Endodermal cell (in vitro differentiated cells): ENCODE measurements around the gene PRSS12. TPM values are rescaled to one million over a fixed set of nuclear protein-coding genes. Genes with fewer than 3 reads are reported as not detected.
"Not testable (repeated sequence)": the region's sequence is repeated elsewhere in the genome, so short reads cannot be mapped to it uniquely, and the experiment has no call there.

ENCODE experiments used
- DNase-seq: peaks from one replicate; pipeline ENCODE4 v3.0.0-alpha.2; 2017
- H3K27ac ChIP-seq: 2 replicates; pipeline ENCODE4 v1.5.1; 2013; ENCODE audit warnings: mild to moderate bottlenecking, low read depth, low read length, moderate library complexity
- H3K27me3 ChIP-seq: 2 replicates; pipeline ENCODE4 v1.6.1; 2013; ENCODE audit warnings: mild to moderate bottlenecking, low read length, moderate library complexity; ENCODE audit not compliant: insufficient read depth, control insufficient read depth, poor library complexity, severe bottlenecking
- H3K36me3 ChIP-seq: 2 replicates; pipeline ENCODE4 v1.7.0; 2013; ENCODE audit warnings: mild to moderate bottlenecking, low read length, moderate library complexity; ENCODE audit not compliant: control insufficient read depth, insufficient read depth
- H3K4me1 ChIP-seq: one replicate; pipeline ENCODE4 v1.7.0; 2013; ENCODE audit warnings: low read length; ENCODE audit not compliant: control insufficient read depth, insufficient read depth
- H3K4me3 ChIP-seq: 2 replicates; pipeline ENCODE4 v1.5.1; 2013; ENCODE audit warnings: mild to moderate bottlenecking, low read length, moderate library complexity
- H3K9ac ChIP-seq: 2 replicates; pipeline ENCODE4 v1.6.1; 2013; ENCODE audit warnings: mild to moderate bottlenecking, low read length, moderate library complexity; ENCODE audit not compliant: poor library complexity, severe bottlenecking; ENCODE audit errors: extremely low read depth
- H3K9me3 ChIP-seq: 2 replicates; pipeline ENCODE4 v1.6.1; 2013; ENCODE audit warnings: mild to moderate bottlenecking, low read length, moderate library complexity; ENCODE audit not compliant: control insufficient read depth
- H3K27ac Mint-ChIP-seq: 2 replicates; pipeline ENCODE4 v1.8.0; 2020; ENCODE audit warnings: mixed read lengths
- H3K27me3 Mint-ChIP-seq: 2 replicates; pipeline ENCODE4 v1.8.0; 2021; ENCODE audit warnings: mild to moderate bottlenecking, mixed read lengths; ENCODE audit not compliant: insufficient read depth
- H3K36me3 Mint-ChIP-seq: 2 replicates; pipeline ENCODE4 v1.8.0; 2020; ENCODE audit warnings: low read depth, mixed read lengths
- H3K4me1 Mint-ChIP-seq: 2 replicates; pipeline ENCODE4 v1.8.0; 2020; ENCODE audit warnings: mixed read lengths
- H3K4me3 Mint-ChIP-seq: 2 replicates; pipeline ENCODE4 v1.8.0; 2020; ENCODE audit warnings: mild to moderate bottlenecking, moderate library complexity, mixed read lengths
- H3K9me3 Mint-ChIP-seq: 2 replicates; pipeline ENCODE4 v1.8.0; 2020; ENCODE audit warnings: mild to moderate bottlenecking, mixed read lengths
- WGBS, 2 experiments: methylation state at CpG; one replicate each; pipeline versions ENCODE4 v1.1.5 to v1.1.7; 2013; ENCODE audit warnings: missing lambda C conversion rate in 2 of 2, mixed read lengths in 1 of 2; ENCODE audit not compliant: insufficient coverage in 1 of 2, insufficient read length in 1 of 2; 5-methylcytosine and 5-hydroxymethylcytosine counted together
- total RNA-seq, 2 donors: library from RNA; stranded (reverse); fragmentation: NEBNext Ultra II Directional in 1 of 2; extraction: Animal tissue kit (Norgen Biotek cat#: 25700) in 1 of 2; gene quantifications; 2 replicates in 1 of 2; 3 replicates in 1 of 2; pipeline ENCODE4 v1.2.1, GENCODE V29; 2021
- TF ChIP-seq, protein P1 (sequence below): fragments of 200-600 bp; sonication (generic); conservative IDR thresholded peaks from 2 replicates; pipeline ENCODE4 v1.5.0; 2021; ENCODE audit warnings: antibody characterized with exemption, mild to moderate bottlenecking

PRSS12 gene
- total RNA-seq, 2 donors from 2014 or later = 4.1 to 5.3 TPM

GRCh38 chr4:118395057-118395644, 42.3 kb upstream of the PRSS12 start:
- Histone ChIP-seq H3K27ac (no peak overlapping the region), H3K4me1 (no peaks in the 10 kb centered on the region), H3K36me3 (no peaks in the 10 kb centered on the region), H3K9ac (no peak overlapping the region), H3K27me3 (peaks cover 3% of the 10 kb centered on the region), H3K4me3 (no peak overlapping the region), H3K9me3 (no peaks in the 10 kb centered on the region)
- TF ChIP-seq, protein P1, sequence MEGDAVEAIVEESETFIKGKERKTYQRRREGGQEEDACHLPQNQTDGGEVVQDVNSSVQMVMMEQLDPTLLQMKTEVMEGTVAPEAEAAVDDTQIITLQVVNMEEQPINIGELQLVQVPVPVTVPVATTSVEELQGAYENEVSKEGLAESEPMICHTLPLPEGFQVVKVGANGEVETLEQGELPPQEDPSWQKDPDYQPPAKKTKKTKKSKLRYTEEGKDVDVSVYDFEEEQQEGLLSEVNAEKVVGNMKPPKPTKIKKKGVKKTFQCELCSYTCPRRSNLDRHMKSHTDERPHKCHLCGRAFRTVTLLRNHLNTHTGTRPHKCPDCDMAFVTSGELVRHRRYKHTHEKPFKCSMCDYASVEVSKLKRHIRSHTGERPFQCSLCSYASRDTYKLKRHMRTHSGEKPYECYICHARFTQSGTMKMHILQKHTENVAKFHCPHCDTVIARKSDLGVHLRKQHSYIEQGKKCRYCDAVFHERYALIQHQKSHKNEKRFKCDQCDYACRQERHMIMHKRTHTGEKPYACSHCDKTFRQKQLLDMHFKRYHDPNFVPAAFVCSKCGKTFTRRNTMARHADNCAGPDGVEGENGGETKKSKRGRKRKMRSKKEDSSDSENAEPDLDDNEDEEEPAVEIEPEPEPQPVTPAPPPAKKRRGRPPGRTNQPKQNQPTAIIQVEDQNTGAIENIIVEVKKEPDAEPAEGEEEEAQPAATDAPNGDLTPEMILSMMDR = no peak
- Mint-ChIP-seq H3K9me3 (peaks cover 8% of the 10 kb centered on the region), H3K27me3 (peaks cover 10% of the 10 kb centered on the region), H3K36me3 (peaks cover 3% of the 10 kb centered on the region), H3K4me3 (no peak overlapping the region), H3K4me1 (peaks cover 33% of the 10 kb centered on the region), H3K27ac (no peak overlapping the region)
- no peak for DNase-seq
- WGBS, 2 experiments = 82% methylated on average over 3 of the region's 3 CpGs; no CpG with 5 or more reads in 1 of the 2 experiments

- 90 to 95% methylated on average over 2 to 5 of the region's 5 CpGs for WGBS, 2 experiments
Observed at GRCh38 chr4:118392509-118392908, 39.7 kb upstream of the PRSS12 start.

DNA sequence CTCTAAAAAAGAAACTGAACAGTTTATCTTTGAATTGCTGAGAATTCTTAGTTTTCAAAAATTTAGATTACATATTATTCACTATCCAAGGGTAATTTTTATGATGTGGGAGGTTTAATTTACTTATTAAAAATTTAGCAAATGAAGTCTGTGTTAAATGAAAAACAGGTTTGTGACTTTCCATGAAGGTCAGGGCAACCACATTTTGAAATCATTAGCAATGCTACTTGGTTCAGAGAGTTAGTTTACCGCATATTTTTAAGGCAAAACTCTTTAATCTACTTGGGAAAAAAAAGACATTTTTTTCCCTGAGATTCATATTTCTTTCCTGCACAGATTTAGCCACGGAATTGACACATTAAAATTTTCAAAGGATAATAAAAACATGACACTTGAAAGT, 37.3 kb upstream of the PRSS12 start:
- no peak overlapping the region for H3K27ac ChIP-seq
- H3K36me3 ChIP-seq = no peaks in the 10 kb centered on the region
- H3K4me1 ChIP-seq = no peaks in the 10 kb centered on the region
- TF ChIP-seq, protein P1 = no peak
- no peak for DNase-seq
- Mint-ChIP-seq H3K4me1 (peaks cover under 1% of the 10 kb centered on the region), H3K9me3 (peaks cover 26% of the 10 kb centered on the region), H3K36me3 (peaks cover 5% of the 10 kb centered on the region), H3K27ac (no peak overlapping the region), H3K4me3 (no peak overlapping the region), H3K27me3 (peaks cover 5% of the 10 kb centered on the region)
- no peak overlapping the region for H3K4me3 ChIP-seq
- H3K9ac ChIP-seq = no peak overlapping the region
- WGBS, 2 experiments = 100% methylated on average over 1 to 2 of the region's 2 CpGs
- no peaks in the 10 kb centered on the region for H3K27me3 ChIP-seq
- H3K9me3 ChIP-seq = peaks cover 21% of the 10 kb centered on the region

More at GRCh38 chr4:118392509-118392908, 39.7 kb upstream of the PRSS12 start:
- not testable (repeated sequence) for H3K4me3 Mint-ChIP-seq, H3K27ac Mint-ChIP-seq, H3K27ac ChIP-seq, H3K36me3 ChIP-seq, H3K27me3 ChIP-seq, H3K4me3 ChIP-seq, H3K36me3 Mint-ChIP-seq, H3K9ac ChIP-seq, DNase-seq, H3K4me1 ChIP-seq
- Mint-ChIP-seq H3K27me3 (peaks cover 10% of the 10 kb centered on the region), H3K9me3 (peaks cover 18% of the 10 kb centered on the region), H3K4me1 (peaks cover 15% of the 10 kb centered on the region)
- H3K9me3 ChIP-seq = peaks cover 12% of the 10 kb centered on the region

DNA sequence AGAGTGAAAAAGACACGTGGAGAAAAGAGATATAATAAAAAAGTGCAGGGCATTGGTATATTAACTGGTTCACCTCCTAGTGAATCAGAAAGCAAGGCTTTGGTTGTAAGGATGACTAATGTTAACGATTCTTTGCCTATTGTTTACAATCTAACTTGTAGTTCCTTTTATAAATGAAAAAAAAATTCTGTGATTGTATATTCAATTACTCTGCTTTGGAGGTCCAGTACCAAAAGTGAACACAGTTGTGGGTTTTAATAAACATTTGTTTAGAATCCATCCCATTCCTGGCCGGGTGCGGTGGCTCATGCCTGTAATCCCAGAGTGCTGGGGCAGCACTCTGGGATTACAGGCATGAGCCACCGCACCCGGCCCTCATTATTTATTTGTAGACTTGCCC, 36.9 kb upstream of the PRSS12 start:
- no peak for DNase-seq
- no peak overlapping the region for H3K27ac Mint-ChIP-seq
- Histone ChIP-seq H3K9ac (no peak overlapping the region), H3K9me3 (peaks cover 21% of the 10 kb centered on the region), H3K4me1 (no peaks in the 10 kb centered on the region), H3K27me3 (no peaks in the 10 kb centered on the region), H3K27ac (no peak overlapping the region), H3K36me3 (no peaks in the 10 kb centered on the region), H3K4me3 (no peak overlapping the region)
- H3K4me1 Mint-ChIP-seq = no peaks in the 10 kb centered on the region
- H3K4me3 Mint-ChIP-seq = no peak overlapping the region
- WGBS, 2 experiments = 93 to 97% methylated on average over 3 to 6 of the region's 6 CpGs
- peaks cover 26% of the 10 kb centered on the region for H3K9me3 Mint-ChIP-seq
- TF ChIP-seq, protein P1 = no peak
- peaks cover 5% of the 10 kb centered on the region for H3K27me3 Mint-ChIP-seq
- H3K36me3 Mint-ChIP-seq = peaks cover 5% of the 10 kb centered on the region
